COLO829 (cell line): ENCODE results near the gene DCTN4.
"Not testable (repeated sequence)": the region's sequence is repeated elsewhere in the genome, so short reads cannot be mapped to it uniquely, and the experiment has no call there.

ENCODE experiments used
- DNase-seq: peaks from one replicate; pipeline ENCODE4 v3.0.0; 2012; ENCODE audit warnings: low spot score

The DCTN4 gene

GRCh38 chr5:150758531-150759333 is at the start of gene DCTN4:
Gene DCTN4 (minus strand): TSS chr5:150759017. CDS start chr5:150758993, 24 bp downstream.
- peak; percentile 90 for DNase-seq

GRCh38 chr5:150804388-150804787 is 45.6 kb upstream of the DCTN4 start:
- no peak for DNase-seq

- peak; percentile 52 for DNase-seq
These were observed 42.5 kb upstream of the DCTN4 start for GRCh38 chr5:150801117-150801927.

- no peak for DNase-seq
These were observed 38.6 kb upstream of the DCTN4 start for GRCh38 chr5:150797384-150797783.

GRCh38 chr5:150794927-150795326 is 36.1 kb upstream of the DCTN4 start:
- DNase-seq: no peak

GRCh38 chr5:150793423-150793888 is 34.6 kb upstream of the DCTN4 start:
- not testable (repeated sequence) for DNase-seq

- DNase-seq: no peak
These were observed 32.7 kb upstream of the DCTN4 start for GRCh38 chr5:150791536-150791935.

GRCh38 chr5:150789943-150790611 is 31.3 kb upstream of the DCTN4 start:
- DNase-seq: peak; percentile 92

- no peak for DNase-seq
These were observed 30.6 kb upstream of the DCTN4 start for GRCh38 chr5:150789450-150789849.

- DNase-seq: no peak
These were observed 30.2 kb upstream of the DCTN4 start for GRCh38 chr5:150788977-150789376.

- no peak for DNase-seq
These were observed 28.8 kb upstream of the DCTN4 start for GRCh38 chr5:150787656-150788055.

GRCh38 chr5:150786876-150787275 is 28.1 kb upstream of the DCTN4 start:
- DNase-seq: no peak

- DNase-seq: no peak
These were observed 27.1 kb upstream of the DCTN4 start for GRCh38 chr5:150785950-150786349.

GRCh38 chr5:150783422-150783928 is 24.7 kb upstream of the DCTN4 start:
- peak; percentile 32 for DNase-seq

GRCh38 chr5:150782850-150783249 is 24.0 kb upstream of the DCTN4 start:
- DNase-seq: no peak

GRCh38 chr5:150781706-150782614 is 23.1 kb upstream of the DCTN4 start:
- DNase-seq: no peak

- no peak for DNase-seq
These were observed 22.0 kb upstream of the DCTN4 start for GRCh38 chr5:150780816-150781221.

- DNase-seq: no peak
These were observed 21.4 kb upstream of the DCTN4 start for GRCh38 chr5:150780187-150780692.

- no peak for DNase-seq
These were observed 20.8 kb upstream of the DCTN4 start for GRCh38 chr5:150779397-150780186.
